H1 (cell line): ENCODE results near the gene SLC25A17. TPM values are rescaled to one million over a fixed set of nuclear protein-coding genes. Genes with fewer than 3 reads are reported as not detected.
"Not testable (repeated sequence)": the region's sequence is repeated elsewhere in the genome, so short reads cannot be mapped to it uniquely, and the experiment has no call there.

Experiments
- CTCF ChIA-PET: fragments of 300-600 bp; sonication (Branson Sonifier 250); formaldehyde crosslinking; loops from one replicate; lab custom pipeline; 2021; ENCODE audit not compliant: partially characterized antibody; lab: Charles Lee
- POLR2A ChIA-PET: fragments of 300-600 bp; sonication (Branson Sonifier 250); formaldehyde crosslinking; loops from one replicate; lab custom pipeline; 2021; ENCODE audit warnings: inconsistent platforms; ENCODE audit not compliant: partially characterized antibody; lab: Charles Lee
- DNase-seq, 2 experiments: peaks; one replicate each; pipeline versions ENCODE4 v3.0.0 to v3.0.0-alpha.2; 2010 to 2022; ENCODE audit warnings: low spot score in 2 of 2, low read depth in 1 of 2, mixed read lengths in 1 of 2
- FAIRE-seq: peaks from 2 replicates; lab custom pipeline; 2011; peaks lifted over from hg19 to GRCh38; lab: Jason Lieb, UNC
- H2AFZ ChIP-seq: 2 replicates; pipeline ENCODE4 v1.8.1; 2012; ENCODE audit warnings: low read length, inconsistent platforms
- H2AK5ac ChIP-seq: 2 replicates; pipeline ENCODE4 v1.6.1; 2013; ENCODE audit warnings: low read depth, low read length
- H2BK120ac ChIP-seq: replicated peaks from 2 replicates; pipeline ENCODE3; 2013; ENCODE audit warnings: low read depth, low read length, inconsistent platforms
- H2BK12ac ChIP-seq: 2 replicates; pipeline ENCODE4 v1.6.1; 2013; ENCODE audit warnings: low read depth, low read length
- H2BK15ac ChIP-seq: 2 replicates; pipeline ENCODE4 v1.6.1; 2013; ENCODE audit warnings: low read length
- H2BK20ac ChIP-seq: 2 replicates; pipeline ENCODE4 v1.6.1; 2013; ENCODE audit warnings: low read length
- H2BK5ac ChIP-seq: 2 replicates; pipeline ENCODE4 v1.6.1; 2013; ENCODE audit warnings: low read depth, low read length
- H3K14ac ChIP-seq: 2 replicates; pipeline ENCODE4 v1.6.1; 2013; ENCODE audit warnings: inconsistent platforms; ENCODE audit not compliant: insufficient read length
- H3K18ac ChIP-seq: 2 replicates; pipeline ENCODE4 v1.6.1; 2013; ENCODE audit warnings: low read length; ENCODE audit errors: extremely low read depth
- H3K23ac ChIP-seq: 2 replicates; pipeline ENCODE4 v1.6.1; 2013; ENCODE audit warnings: inconsistent platforms; ENCODE audit not compliant: insufficient read length
- H3K23me2 ChIP-seq: 2 replicates; pipeline ENCODE4 v1.6.1; 2013; ENCODE audit warnings: low read depth, low read length
- H3K27ac ChIP-seq: 2 replicates; pipeline ENCODE4 v1.6.1; 2011; ENCODE audit warnings: low read depth, low read length, inconsistent platforms
- H3K27me3 ChIP-seq, 4 experiments: replicated peaks in 1 of 4; 1 replicate in 1 of 4; 2 replicates in 3 of 4; pipeline versions ENCODE4 v1.6.1 to v1.8.1; 2011 to 2013; ENCODE audit warnings: low read length in 3 of 4, mild to moderate bottlenecking in 3 of 4, inconsistent platforms in 2 of 4, mixed read lengths in 2 of 4, moderate library complexity in 1 of 4; ENCODE audit not compliant: control insufficient read depth in 3 of 4, insufficient read depth in 3 of 4; ENCODE audit errors: extremely low read depth in 1 of 4
- H3K36me3 ChIP-seq, 4 experiments: 2 replicates each; pipeline versions ENCODE4 v1.6.1 to v1.8.1; 2011 to 2013; ENCODE audit warnings: mild to moderate bottlenecking in 4 of 4, low read length in 3 of 4, moderate library complexity in 2 of 4, control low read depth in 1 of 4, inconsistent platforms in 1 of 4; ENCODE audit not compliant: insufficient read depth in 4 of 4, control insufficient read depth in 2 of 4
- H3K4ac ChIP-seq: replicated peaks from 2 replicates; pipeline ENCODE3; 2013; ENCODE audit warnings: low read length, low read depth, mixed read lengths, inconsistent platforms; ENCODE audit not compliant: insufficient read length
- H3K4me1 ChIP-seq, 4 experiments: replicated peaks in 1 of 4; 1 replicate in 1 of 4; 2 replicates in 3 of 4; pipeline versions ENCODE4 v1.6.1 to v1.8.1; 2011 to 2013; ENCODE audit warnings: low read length in 3 of 4, inconsistent platforms in 2 of 4, mixed read lengths in 1 of 4; ENCODE audit not compliant: insufficient read depth in 4 of 4, control insufficient read depth in 3 of 4
- H3K4me2 ChIP-seq, 2 experiments: 2 replicates each; pipeline versions ENCODE4 v1.6.1 to v1.8.1; 2011 to 2013; ENCODE audit warnings: low read depth in 2 of 2, low read length in 2 of 2, control low read depth in 1 of 2, inconsistent platforms in 1 of 2, mild to moderate bottlenecking in 1 of 2; ENCODE audit not compliant: insufficient read depth in 1 of 2
- H3K4me3 ChIP-seq, 4 experiments: fragments of 200-600, 300-600 bp in 1 of 4; sonication (generic), shearing (Covaris generic), sonication (Bioruptor Twin) in 1 of 4; 2 replicates each; pipeline versions ENCODE4 v1.5.1 to v1.8.1; 2011 to 2016; ENCODE audit warnings: low read length in 4 of 4, low read depth in 3 of 4, control low read depth in 2 of 4, inconsistent platforms in 2 of 4, mild to moderate bottlenecking in 2 of 4, mixed read lengths in 1 of 4, moderate library complexity in 1 of 4; ENCODE audit not compliant: insufficient read depth in 2 of 4; ENCODE audit errors: extremely low read depth in 1 of 4
- H3K56ac ChIP-seq: replicated peaks from 2 replicates; pipeline ENCODE3; 2013; ENCODE audit warnings: low read depth, mild to moderate bottlenecking, mixed read lengths, low read length, inconsistent platforms; ENCODE audit not compliant: insufficient read length
- H3K79me1 ChIP-seq: 2 replicates; pipeline ENCODE4 v1.6.1; 2013; ENCODE audit warnings: low read depth, low read length, control low read depth
- H3K79me2 ChIP-seq, 2 experiments: 2 replicates each; pipeline versions ENCODE4 v1.6.1 to v1.8.1; 2012 to 2013; ENCODE audit warnings: low read length in 2 of 2, mild to moderate bottlenecking in 2 of 2, inconsistent platforms in 1 of 2; ENCODE audit not compliant: insufficient read depth in 2 of 2, control insufficient read depth in 1 of 2
- H3K9ac ChIP-seq, 4 experiments: replicated peaks in 1 of 4; 1 replicate in 1 of 4; 2 replicates in 3 of 4; pipeline versions ENCODE4 v1.6.1 to v1.8.1; 2011 to 2013; ENCODE audit warnings: low read depth in 3 of 4, low read length in 3 of 4, control low read depth in 2 of 4, mild to moderate bottlenecking in 2 of 4, moderate library complexity in 2 of 4, inconsistent platforms in 1 of 4; ENCODE audit errors: extremely low read depth in 1 of 4
- H3K9me3 ChIP-seq, 2 experiments: 2 replicates each; pipeline versions ENCODE4 v1.6.1 to v1.8.1; 2012 to 2013; ENCODE audit warnings: mild to moderate bottlenecking in 2 of 2, moderate library complexity in 2 of 2, control low read depth in 1 of 2, inconsistent platforms in 1 of 2, low read depth in 1 of 2, low read length in 1 of 2, mixed read lengths in 1 of 2; ENCODE audit not compliant: insufficient read depth in 2 of 2
- H4K20me1 ChIP-seq, 2 experiments: replicated peaks in 1 of 2; 2 replicates each; pipeline versions ENCODE3 to v1.8.1; 2011 to 2013; ENCODE audit warnings: inconsistent platforms in 2 of 2, low read length in 2 of 2, mild to moderate bottlenecking in 1 of 2; ENCODE audit not compliant: insufficient read depth in 2 of 2, control insufficient read depth in 1 of 2
- H4K5ac ChIP-seq: 2 replicates; pipeline ENCODE4 v1.6.1; 2013; ENCODE audit warnings: low read length, low read depth, mixed read lengths, inconsistent platforms; ENCODE audit not compliant: insufficient read length
- H4K8ac ChIP-seq: 2 replicates; pipeline ENCODE4 v1.8.0; 2013; ENCODE audit warnings: mild to moderate bottlenecking, moderate library complexity, low read length, inconsistent platforms; ENCODE audit not compliant: insufficient read depth; ENCODE audit errors: extremely low read depth
- H4K91ac ChIP-seq: replicated peaks from 2 replicates; pipeline ENCODE3; 2013; ENCODE audit warnings: low read length, mixed read lengths, inconsistent platforms; ENCODE audit not compliant: insufficient read length
- WGBS, 2 experiments: shearing (Covaris generic) in 1 of 2; methylation state at CpG; one replicate each; pipeline versions ENCODE4 v1.1.6 to v1.1.7; 2013 to 2015; ENCODE audit warnings: low lambda C conversion rate in 2 of 2, mixed read lengths in 2 of 2, inconsistent platforms in 1 of 2, low coverage in 1 of 2, missing lambda C conversion rate in 1 of 2; ENCODE audit not compliant: insufficient replicate concordance in 2 of 2, insufficient coverage in 1 of 2, insufficient read length in 1 of 2; ENCODE audit errors: extremely low coverage in 1 of 2, missing lambda C conversion rate in 1 of 2; 5-methylcytosine and 5-hydroxymethylcytosine counted together
- polyA plus RNA-seq, 7 experiments: library from polyadenylated mRNA; depleted of rRNA in 3 of 7; stranded (reverse) in 5 of 7; unstranded in 2 of 7; fragments of >200 nt in 5 of 7; fragments of 200-250 nt in 2 of 7; gene quantifications; 1 replicate in 5 of 7; 2 replicates in 1 of 7; 4 replicates in 1 of 7; pipeline versions ENCODE4 v1.2.1 to v1.2.3, GENCODE V29; 2011 to 2013; ENCODE audit warnings: missing spikeins in 2 of 7, mixed read lengths in 2 of 7
- total RNA-seq: library from RNA; stranded (reverse); fragmentation: NEBNext Ultra II Directional; extraction: Animal tissue kit (Norgen Biotek cat#: 25700); gene quantifications from 2 replicates; pipeline ENCODE4 v1.2.1, GENCODE V29; 2021

The SLC25A17 gene
- total and polyA plus RNA-seq, 2 of the 8 experiments (the other 6 are each of a cell fraction or from before 2014, with no cell fraction given), result 17.9 to 40.4 TPM

DNA sequence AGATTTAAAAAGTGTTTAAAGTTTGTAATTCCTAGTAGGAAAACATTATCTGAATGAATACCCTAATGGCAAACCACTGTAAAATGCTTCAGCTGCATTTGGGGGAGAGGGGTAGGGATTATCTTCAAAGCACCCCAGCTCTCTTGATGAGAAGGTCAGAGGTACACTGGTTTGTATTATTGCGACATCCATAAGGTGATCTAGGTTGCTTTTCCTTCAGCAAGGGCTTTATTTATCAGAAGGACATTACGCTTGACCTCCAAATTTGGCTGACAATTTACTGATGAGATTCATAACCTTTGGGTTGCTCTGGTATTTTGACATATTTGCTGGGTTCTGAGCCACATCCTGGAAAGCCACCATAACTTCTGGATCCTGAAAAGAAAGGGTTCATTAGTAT, 7.1 kb upstream of the SLC25A17 start:
- H2BK12ac ChIP-seq, H3K4ac ChIP-seq, H4K8ac ChIP-seq, H2BK5ac ChIP-seq, H3K9me3 ChIP-seq, H2BK15ac ChIP-seq, H3K23me2 ChIP-seq, H2AFZ ChIP-seq, H3K4me1 ChIP-seq, H3K23ac ChIP-seq, H4K20me1 ChIP-seq, H2AK5ac ChIP-seq, H3K27ac ChIP-seq, H3K79me2 ChIP-seq, H3K14ac ChIP-seq, DNase-seq, H3K4me2 ChIP-seq, H4K91ac ChIP-seq, H2BK120ac ChIP-seq, H3K79me1 ChIP-seq, H4K5ac ChIP-seq, H3K56ac ChIP-seq, H3K27me3 ChIP-seq, CTCF ChIA-PET, H3K18ac ChIP-seq, H3K9ac ChIP-seq, FAIRE-seq, H2BK20ac ChIP-seq: not testable (repeated sequence)
- Histone ChIP-seq H3K36me3 (peaks cover 10 to 60% (median 27%) of the 10 kb centered on the region in 4 experiments; a peak in 7 of 8 replicates), H3K4me3 (peak overlapping the region in 1 of 4 experiments; percentile 3; a peak in 1 of 8 replicates)
- POLR2A ChIA-PET, result interaction anchor here (0.9 kb wide), 1 partner anchor 132 kb away, joined by 3 read pairs; no protein-coding TSS in a partner anchor
- 90% methylated on average over 2 of the region's 2 CpGs; no CpG with 5 or more reads in 1 of the 2 experiments for WGBS, 2 experiments
